HG02678 (cell line): ENCODE data around the gene ACVR2B.

Source experiments
- ATAC-seq: cut with Tn5 transposase; IDR thresholded peaks from one replicate; pipeline ENCODE4 v1.9.1; 2021; ENCODE audit warnings: mild to moderate bottlenecking, moderate library complexity; ENCODE audit not compliant: unreplicated experiment

ACVR2B gene

GRCh38 chr3:38524141-38524739 is 70.5 kb downstream of the ACVR2B start:
- no peak for ATAC-seq

GRCh38 chr3:38526792-38527191 is 73.1 kb downstream of the ACVR2B start:
- ATAC-seq: no peak

GRCh38 chr3:38528457-38528856 is 74.8 kb downstream of the ACVR2B start:
- no peak for ATAC-seq

- ATAC-seq: no peak
Observed at GRCh38 chr3:38532529-38532928, 78.8 kb downstream of the ACVR2B start.

- no peak for ATAC-seq
Observed at GRCh38 chr3:38533285-38533976, 79.7 kb downstream of the ACVR2B start.

- ATAC-seq: no peak
Observed at GRCh38 chr3:38534180-38534579, 80.5 kb downstream of the ACVR2B start.

- no peak for ATAC-seq
Observed at GRCh38 chr3:38534604-38535003, 80.9 kb downstream of the ACVR2B start.

GRCh38 chr3:38536671-38537070 is 83.0 kb downstream of the ACVR2B start:
- no peak for ATAC-seq

- ATAC-seq: no peak
Observed at GRCh38 chr3:38538773-38539353, 85.2 kb downstream of the ACVR2B start.

GRCh38 chr3:38541806-38542205 is 88.1 kb downstream of the ACVR2B start:
- no peak for ATAC-seq
